HG02678 (cell line): ENCODE results near the gene CADM1.

Experiments used
- ATAC-seq: cut with Tn5 transposase; IDR thresholded peaks from one replicate; pipeline ENCODE4 v1.9.1; 2021; ENCODE audit warnings: mild to moderate bottlenecking, moderate library complexity; ENCODE audit not compliant: unreplicated experiment

The CADM1 gene

DNA sequence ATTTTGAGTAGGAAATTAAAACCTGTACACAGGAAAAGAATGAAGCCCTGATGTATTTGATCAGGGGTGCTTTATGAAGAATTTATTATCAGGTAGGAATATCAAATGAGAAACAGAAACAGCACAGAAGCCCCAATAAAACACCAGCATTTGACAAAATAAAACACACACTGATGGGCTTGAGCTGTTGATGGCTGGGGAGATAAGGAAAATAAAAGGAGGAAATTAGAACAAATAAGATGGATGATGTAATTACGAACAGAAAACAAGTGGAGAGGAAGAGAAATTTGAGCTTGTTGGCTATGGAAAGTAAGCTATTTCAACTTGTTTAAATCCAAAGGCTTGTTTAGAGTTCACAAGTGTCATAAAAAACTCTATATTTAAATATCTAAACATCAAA is 213.7 kb downstream of the CADM1 start:
- ATAC-seq, result no peak

DNA sequence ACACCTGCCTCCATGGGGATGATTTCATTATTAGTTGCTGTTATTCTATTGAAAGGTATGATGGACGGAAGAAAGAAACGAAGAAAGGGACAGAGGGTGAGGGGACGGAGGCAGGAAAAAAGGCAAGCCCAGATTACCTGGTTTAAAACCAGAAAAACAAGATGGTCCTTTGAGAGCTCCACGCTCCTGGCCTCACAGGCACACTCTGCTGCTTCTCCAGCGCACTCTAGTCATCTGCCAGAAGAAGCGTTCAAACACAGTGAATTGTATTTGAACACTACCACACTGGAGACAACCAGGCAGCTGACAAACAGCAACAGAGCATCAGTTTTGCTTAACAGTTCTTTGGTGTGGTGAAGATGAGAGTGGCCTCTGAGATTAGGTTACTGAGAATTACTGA is 216.9 kb downstream of the CADM1 start:
- no peak for ATAC-seq

DNA sequence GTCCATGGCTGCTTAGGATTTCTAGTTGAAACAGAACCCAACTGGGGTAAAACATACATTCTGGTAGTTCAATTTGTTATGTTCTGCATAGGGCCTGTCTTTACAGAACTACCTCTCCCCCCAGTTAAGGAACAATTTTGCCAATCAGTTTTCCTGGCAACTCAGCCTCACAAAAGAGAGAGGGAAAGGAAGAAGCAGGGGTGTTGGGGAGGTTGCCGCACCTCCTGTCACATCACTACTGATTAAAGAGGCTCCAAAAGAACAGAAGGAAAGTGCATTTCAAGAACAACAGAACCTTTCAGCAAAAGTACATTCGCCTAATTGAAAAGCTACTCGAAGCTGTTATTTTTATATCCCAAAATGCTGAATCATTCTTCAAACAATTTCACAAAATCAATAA is 217.6 kb downstream of the CADM1 start:
- no peak for ATAC-seq

DNA sequence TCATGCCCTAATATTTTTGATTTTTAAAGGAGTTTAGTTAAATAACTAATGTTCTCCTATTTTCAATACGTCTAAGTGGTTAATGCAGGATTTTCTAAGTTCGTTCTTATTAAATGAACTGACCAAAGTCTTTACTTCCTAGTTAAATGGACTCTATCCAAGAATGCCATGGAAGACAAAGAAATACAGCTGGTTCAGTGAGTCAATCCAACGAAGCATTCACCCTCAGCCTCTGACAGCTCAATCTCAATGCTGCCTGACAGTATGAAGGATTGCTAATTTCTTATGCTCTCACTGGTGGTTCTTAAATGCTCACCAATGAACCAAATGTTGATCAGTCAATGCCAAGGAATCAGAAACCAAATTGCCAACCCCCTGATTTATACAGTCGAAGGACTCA is 219.4 kb downstream of the CADM1 start:
- ATAC-seq, result no peak

DNA sequence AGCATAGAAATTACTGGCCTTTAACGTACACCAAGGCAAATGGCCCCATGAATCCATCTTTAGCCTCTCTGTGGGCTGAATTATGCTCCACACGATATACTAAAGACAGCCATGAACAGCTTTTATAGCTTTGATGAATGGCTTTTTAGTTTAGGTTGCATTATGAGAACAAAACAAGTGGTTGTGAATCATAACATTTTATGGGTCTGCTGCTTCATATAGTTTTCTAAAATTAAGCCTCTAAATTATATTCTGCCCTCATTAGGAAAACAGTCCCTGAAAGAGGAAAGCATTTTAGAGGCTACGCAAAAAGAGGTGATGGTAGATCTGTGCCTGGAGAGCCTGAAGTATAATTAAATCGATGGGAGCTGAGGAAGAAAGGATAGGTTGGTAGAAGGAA is 221.3 kb downstream of the CADM1 start:
- no peak for ATAC-seq

DNA sequence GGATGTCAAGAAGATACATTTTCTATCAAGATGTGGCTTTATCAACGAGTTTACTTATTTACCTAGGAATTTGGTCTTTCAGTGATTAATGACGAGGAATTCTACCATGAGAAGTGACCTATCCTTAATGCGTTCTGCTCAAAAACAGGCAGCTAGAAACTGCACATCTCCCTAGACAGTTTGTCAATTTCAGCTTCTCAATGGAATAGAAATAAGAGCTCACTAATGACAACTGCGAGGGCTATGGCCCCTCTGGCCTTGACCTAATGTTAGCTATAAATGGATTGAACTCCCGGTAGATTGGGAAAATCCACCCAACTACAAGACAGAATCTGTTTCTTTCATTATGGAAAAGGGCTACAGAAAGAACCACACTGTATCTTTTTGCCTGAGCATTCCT is 223.4 kb downstream of the CADM1 start:
- ATAC-seq, result no peak

DNA sequence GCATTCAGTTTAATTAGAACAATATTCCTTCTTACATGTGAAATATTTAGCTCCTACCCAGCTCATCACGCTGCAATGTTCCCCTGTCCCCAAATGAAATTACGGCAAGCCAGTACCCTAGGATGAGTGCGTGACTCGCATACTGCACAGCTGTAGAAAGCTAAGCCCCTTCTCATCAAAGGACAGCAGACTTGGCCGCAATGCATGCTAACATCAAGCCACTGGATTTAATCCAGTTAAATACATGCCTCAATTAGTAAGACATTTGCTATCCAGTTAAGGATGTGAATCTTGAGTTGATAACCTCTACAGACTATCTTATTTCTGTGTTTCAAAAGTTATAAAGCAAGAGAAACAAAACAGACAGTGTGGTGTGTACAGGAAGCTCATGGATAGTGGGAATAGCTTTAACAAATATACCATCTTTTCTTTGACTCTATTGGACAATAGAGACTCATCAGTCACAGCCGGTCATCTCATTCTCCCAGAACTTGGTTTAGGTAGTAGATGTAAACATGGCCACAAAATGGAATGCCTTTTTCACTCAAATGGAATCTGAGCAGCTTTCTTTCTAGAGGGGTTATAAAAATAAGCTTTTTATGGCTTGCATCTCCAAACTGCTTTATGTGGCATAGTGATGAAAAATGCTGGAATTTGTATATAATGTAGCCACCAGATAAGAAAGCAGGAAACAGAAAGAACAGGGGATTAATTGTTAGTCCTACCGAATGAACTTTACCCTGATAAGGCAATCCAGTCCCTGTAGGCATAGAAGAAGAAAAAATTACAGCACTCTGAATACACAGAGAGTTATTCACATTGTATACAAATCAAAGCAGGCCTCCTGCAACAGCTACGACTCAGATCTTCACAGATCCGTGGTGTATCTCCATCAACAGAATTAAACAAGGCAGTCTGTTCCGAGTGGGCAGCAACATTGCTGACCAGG is 224.1 kb downstream of the CADM1 start:
- no peak for ATAC-seq

DNA sequence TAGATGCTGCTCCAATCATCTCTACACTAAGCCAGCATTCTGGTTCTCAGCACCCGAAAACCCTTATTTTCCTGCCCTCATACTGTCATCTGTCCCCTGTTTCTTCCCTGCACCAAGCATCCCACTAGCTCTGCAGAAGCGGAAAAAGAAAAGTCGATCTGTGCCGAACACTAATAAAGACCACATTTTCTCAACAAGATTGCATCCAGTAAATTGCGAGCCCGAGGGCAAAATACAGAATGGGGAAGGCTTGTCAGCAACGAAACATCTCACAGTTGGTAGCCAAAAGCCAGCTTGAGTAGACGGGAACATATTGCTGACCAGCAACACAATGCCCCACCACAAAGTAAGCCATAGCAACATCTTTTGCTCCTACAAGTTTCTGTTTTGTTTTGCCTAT is 227.4 kb downstream of the CADM1 start:
- ATAC-seq, result no peak

DNA sequence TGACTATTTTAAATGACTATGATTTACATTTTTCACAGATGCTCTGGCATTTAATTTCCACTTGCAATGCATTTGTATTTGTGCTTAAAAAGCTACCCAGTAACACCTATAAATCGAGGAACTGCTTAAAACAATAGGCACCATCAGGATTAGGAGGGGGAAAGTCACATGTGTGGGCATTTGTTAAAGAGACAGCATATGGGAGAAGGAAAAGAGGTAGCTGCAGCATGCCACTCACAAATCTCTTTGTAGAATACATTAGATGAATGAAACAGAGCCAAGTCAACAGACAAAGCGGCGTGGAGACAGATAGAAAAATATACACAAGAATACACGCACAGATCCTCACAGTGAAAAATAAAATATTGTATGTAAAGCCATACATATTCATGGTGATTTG is 228.0 kb downstream of the CADM1 start:
- no peak for ATAC-seq

DNA sequence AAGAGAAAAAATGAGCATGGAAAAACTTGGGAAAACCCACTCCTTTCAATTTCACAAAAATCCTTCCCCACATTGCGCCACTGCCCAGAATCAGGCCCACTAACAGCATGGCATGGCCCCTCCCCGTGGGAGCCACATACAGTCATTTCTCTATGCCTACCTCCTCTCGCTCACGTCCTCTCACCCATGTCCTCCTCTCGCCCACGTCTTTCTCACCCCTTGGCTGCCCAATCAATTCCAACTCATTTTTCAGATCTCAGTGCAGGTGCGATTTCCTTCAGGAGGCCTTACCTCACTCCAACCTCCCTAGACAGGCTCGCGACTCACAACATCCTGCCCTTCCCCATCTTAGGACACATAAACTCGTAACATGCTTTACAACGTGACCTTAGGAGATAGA is 229.2 kb downstream of the CADM1 start:
- ATAC-seq, result no peak

DNA sequence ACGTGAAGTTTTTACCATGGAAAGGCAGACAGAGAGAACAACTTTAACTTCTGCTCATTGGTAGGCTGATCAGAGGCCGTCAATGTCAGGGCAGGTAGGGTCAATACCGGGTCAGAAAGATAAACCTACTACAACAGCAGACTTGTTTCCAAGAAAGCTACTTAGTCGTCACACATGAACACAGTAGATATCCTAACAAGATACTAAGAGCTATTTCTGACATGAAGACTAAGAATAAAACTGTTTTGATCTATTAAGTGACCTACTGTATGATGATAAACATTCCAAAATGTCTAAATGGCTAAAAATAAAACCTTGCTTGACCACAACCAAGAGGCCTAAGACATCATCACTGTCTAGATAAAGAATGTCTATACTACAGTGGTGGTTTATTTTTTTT is 231.3 kb downstream of the CADM1 start:
- ATAC-seq, result no peak

DNA sequence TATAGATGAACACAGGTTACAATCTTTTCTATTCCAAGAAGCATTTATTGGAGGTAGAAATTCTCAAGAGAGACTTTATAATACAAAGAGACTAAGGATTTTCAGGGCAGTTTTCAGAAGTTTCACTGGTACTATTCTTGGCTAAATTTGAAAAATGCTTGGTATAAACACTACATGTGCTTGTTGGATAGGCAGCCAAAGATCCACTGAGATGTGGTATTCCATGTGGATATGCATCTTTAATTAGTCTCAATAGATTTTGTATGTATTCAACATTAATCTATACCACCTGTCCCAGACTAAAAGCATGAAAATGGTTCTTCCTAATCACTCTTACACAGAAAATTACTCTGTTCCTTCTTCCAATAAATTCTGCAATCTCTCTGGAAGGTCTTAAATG is 232.6 kb downstream of the CADM1 start:
- ATAC-seq, result no peak

DNA sequence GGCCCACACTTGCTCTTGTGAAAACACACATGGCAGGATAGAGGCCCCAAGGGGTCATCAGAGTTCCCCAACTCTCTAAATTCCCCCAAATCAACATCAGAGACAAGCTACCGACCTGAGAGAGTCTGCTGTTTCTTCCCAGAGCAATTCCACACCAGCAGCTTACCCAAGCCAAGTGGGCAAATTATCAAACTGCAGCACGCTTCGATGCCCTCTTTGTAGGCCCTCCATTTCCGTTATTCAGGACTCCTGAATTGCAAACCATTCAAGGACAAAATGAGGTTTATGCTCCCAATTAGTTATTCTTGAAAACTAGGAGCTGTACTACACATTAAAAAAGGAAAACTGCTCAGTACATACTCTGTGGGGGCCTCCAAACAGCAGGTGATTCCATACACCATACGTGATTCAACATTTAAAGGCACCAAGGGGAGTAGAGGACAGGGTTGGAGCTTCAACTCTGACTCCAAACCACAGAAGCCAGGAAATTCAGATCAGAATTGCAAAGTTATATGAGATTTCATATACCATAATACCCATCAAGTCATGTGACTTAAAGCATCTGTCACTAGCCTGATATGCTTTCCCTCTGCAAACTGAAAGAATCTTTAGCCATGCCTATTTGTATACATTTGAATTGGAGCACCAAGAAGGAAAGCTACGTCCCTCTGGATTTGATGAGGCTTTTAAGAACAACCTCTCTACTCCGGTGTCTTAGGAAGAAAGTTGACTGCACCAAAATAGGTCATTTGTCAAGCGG is 234.8 kb downstream of the CADM1 start:
- no peak for ATAC-seq

DNA sequence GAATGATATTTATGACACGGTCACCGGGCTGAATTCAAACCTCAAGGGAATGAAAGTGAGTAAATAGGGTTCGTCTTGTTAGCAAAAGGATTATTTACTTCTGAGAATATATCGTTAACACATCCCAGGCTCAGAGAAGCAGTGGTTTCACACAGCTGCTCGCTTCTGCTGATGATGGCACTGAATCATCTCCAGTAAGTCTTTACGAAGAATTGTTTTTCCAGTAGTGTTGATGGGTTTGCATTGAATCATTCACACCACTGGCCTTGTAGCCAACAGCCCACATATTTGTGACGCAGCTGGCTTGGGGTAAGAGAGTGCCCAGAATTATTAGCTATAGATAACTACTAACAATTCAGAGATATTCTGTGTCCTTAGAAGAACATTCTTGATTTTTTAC is 236.3 kb downstream of the CADM1 start:
- no peak for ATAC-seq

DNA sequence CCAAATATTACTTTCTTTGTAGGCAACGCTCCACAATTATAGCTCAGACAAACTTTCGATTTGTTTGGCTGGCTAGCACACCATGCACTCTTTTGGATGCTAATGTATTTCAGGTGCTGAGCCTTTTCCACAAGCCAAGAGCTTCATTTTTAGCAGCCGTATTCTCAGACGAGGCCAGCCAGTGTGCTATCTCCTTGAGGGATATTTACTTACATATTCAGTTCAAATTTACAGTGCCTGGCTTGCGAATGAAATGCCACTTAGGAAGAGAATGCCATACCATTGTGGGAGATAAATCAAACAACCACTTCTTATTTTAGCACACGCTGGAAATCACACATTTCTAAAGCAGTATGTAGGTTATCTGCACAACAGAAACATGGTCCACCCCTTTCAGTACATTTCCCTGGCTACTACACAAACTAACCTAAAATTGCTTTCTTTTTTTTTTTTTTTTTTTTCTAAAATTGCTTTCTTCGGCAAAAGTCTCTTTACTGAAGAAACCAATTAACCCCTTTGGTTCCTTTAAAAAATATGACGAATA is 236.9 kb downstream of the CADM1 start:
- no peak for ATAC-seq

DNA sequence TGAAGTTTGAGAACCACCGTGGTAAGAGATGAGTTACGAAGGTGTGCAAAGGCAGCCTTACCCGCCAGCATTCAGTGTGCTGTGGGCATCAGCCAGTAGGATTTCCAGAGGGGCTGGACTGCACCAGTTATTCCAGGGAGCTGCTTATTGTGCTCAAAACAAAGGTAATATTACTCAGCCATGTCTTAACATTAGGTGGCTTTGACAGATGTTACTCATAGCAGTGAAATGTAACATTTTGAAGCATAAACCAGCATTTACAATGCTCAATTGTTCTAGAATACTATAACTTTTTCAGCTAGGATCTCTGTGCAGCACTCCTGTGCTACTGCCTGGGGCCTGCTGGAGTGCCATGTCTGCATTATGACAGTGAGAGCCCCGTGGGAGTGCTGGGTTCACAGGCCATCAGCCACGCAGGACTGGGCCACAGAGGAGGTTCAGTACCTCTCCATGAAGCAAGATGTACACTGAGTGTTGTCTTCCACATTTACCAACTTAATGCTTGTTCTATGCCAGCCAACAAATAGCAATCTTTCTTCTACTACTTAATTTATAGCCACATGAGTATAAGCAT is 238.1 kb downstream of the CADM1 start:
- ATAC-seq, result no peak

DNA sequence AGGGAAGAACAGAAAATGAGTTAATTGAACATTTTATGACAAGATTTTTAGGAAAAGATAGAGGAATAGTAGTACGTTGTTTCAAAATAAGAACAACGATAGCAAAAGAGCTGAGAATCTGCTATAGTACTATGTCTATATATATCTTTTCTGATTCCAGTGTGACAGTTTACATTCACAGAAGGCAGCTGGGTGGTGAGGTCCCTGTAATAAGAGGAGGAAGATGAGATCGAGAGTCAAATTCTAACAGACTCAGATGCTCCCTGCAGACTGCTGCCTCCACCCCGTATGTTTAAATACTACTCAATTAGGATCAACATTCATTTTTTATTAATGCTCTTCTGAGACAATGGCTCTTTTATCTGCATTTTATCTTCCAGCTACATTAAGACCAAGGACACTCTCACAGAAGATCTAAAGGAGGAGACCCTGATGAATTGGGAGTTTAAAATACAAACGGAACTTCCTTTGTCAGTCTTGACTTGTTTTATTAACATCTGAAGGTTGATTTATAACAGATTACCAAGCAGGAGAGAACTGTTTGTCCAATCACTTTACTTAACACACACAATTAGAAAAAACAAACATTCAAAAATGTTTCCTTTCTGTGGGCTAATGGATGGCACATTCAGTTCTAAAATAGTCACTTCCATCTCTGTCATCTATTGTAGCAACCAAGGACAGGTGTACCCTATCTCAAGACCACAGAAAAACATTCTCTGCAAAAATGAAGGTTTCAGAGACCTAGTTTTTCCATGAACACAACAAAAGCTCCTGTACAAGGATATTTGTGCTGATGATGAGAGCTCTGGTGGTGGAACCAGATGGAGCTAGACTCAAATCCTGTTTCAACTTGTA is 240.2 kb downstream of the CADM1 start:
- ATAC-seq, result no peak

DNA sequence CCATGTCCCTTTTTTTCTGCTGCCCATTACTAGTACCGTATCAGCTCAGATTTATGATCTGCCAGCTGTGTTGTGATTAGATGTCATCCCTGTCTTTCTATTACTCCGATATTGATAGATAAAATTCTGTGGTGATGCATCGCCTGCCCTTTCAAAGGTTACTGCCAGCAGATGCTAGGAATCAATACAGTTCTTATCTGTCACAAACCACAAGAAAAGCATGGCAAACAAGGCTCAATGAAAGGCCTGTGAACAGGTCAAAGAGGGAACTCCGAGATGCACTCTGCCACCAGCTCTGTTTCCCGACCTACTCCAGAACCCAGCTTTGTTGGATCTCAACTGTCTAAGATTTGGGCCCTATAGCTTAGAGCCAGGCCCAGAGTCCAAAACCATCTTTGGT is 246.0 kb downstream of the CADM1 start:
- no peak for ATAC-seq

DNA sequence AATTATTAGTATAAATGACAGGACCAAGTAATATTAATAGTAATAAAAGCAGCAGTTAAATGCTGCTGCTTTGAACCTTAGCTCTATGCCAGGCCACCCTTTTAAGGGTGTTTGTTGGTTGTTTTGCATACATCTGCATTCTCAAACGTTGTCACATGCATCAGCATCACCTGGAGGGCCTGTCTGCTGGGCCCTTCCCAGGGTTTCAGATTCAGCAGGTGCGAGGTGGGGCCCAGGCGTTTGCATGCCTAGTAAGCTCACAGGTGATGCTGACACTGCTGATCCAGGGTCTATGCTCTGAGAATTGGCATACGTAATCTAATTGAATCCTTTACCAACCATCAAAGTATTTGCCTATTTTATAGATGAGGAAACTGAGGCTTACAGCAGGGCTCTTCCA is 246.5 kb downstream of the CADM1 start:
- ATAC-seq, result no peak

DNA sequence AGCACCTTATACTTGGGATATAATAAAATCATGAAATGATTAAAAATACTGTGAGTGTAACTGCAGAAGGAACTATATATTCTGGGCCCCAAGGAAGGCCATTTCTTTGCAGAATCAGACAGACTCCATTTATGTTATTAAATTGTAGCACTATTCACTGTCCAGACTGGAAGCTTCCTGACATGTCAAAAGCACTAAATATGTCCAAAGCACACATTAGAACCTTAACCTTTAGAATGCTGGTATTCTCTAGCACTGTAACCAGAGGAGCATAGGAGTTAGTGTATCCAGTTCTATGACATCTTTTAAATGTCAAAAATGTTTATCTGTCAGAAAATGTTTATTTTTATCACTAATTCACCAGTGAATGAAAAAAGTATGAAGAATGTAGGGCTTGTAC is 246.9 kb downstream of the CADM1 start:
- ATAC-seq, result no peak
